ENCODE data around the gene TNFRSF21.

DNA sequence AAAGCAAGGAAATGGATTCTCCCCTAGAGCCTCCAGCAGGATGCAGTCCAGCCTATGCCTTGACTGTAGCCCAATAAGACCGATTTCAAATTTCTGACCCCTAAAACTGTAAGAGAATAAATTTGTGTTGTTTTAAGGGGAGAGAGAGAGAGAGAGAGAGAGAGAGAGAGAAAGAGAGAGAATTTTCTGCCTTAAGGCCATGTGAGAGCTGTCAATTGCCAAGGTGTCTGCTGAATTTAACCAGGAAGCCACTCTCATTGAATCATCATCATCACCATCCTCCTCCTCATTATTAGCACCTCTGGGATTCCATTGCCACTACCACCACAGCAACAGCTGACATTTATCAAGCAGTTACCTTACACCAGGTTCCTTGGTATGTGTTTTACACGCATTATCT, 27.8 kb upstream of the TNFRSF21 start:
- no peak for TF ChIP-seq CEBPB (IDR thresholded peaks at IDR 0.05)
- TF ChIP-seq YY1 (IDR thresholded peaks at IDR 0.05; ENCODE audit: low read depth) = no peak
- no peak for TF ChIP-seq TAF1 (IDR thresholded peaks at IDR 0.05; ENCODE audit: low read depth)
- TF ChIP-seq, protein P1, sequence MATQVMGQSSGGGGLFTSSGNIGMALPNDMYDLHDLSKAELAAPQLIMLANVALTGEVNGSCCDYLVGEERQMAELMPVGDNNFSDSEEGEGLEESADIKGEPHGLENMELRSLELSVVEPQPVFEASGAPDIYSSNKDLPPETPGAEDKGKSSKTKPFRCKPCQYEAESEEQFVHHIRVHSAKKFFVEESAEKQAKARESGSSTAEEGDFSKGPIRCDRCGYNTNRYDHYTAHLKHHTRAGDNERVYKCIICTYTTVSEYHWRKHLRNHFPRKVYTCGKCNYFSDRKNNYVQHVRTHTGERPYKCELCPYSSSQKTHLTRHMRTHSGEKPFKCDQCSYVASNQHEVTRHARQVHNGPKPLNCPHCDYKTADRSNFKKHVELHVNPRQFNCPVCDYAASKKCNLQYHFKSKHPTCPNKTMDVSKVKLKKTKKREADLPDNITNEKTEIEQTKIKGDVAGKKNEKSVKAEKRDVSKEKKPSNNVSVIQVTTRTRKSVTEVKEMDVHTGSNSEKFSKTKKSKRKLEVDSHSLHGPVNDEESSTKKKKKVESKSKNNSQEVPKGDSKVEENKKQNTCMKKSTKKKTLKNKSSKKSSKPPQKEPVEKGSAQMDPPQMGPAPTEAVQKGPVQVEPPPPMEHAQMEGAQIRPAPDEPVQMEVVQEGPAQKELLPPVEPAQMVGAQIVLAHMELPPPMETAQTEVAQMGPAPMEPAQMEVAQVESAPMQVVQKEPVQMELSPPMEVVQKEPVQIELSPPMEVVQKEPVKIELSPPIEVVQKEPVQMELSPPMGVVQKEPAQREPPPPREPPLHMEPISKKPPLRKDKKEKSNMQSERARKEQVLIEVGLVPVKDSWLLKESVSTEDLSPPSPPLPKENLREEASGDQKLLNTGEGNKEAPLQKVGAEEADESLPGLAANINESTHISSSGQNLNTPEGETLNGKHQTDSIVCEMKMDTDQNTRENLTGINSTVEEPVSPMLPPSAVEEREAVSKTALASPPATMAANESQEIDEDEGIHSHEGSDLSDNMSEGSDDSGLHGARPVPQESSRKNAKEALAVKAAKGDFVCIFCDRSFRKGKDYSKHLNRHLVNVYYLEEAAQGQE (IDR thresholded peaks at IDR 0.05; ENCODE audit: low read depth) = no peak
- TF ChIP-seq, protein P2, sequence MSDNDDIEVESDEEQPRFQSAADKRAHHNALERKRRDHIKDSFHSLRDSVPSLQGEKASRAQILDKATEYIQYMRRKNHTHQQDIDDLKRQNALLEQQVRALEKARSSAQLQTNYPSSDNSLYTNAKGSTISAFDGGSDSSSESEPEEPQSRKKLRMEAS (IDR thresholded peaks at IDR 0.05) = no peak
- no peak for TF ChIP-seq FOXM1 (IDR thresholded peaks at IDR 0.05; ENCODE audit: borderline replicate concordance, low read depth)
- no peak for TF ChIP-seq EP300 (IDR thresholded peaks at IDR 0.05; ENCODE audit: borderline replicate concordance)
- no peak for TF ChIP-seq NFIC (IDR thresholded peaks at IDR 0.05)

Data from Ishikawa (cell line).